Hepatocyte (in vitro differentiated cells): ENCODE measurements around the gene PCDH1.

ENCODE experiments used
- EZH2 ChIP-seq: fragments of 200-600 bp; sonication (generic); IDR thresholded peaks from 2 replicates; pipeline ENCODE4 v1.6.1; 2016; ENCODE audit warnings: antibody characterized with exemption, mild to moderate bottlenecking, borderline replicate concordance
- TF ChIP-seq, protein P1 (sequence below): fragments of 200-600 bp; sonication (generic); IDR thresholded peaks from 2 replicates; pipeline ENCODE4 v1.5.1; 2016; ENCODE audit warnings: antibody characterized with exemption, mild to moderate bottlenecking; ENCODE audit not compliant: poor library complexity

DNA sequence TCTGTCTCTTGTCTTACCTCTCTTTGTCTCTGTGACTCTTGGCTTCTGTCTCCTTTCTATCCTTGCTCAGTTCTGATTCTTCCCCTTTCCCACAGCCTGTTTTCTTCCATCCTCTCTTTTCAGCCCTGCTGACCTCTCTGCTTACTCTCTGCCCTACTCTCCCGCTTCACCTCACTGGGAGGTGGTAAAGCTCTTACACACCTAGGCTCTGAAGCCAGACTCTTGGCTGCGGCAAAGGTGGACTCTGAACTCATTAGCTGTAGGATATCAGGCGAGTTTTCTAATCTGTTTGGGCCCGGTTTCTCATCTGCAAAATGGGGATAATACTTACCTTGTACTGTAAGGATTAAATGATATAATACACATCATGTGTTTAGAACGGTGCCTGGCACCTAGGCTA, 11.1 kb downstream of the PCDH1 start:
- TF ChIP-seq, protein P1, sequence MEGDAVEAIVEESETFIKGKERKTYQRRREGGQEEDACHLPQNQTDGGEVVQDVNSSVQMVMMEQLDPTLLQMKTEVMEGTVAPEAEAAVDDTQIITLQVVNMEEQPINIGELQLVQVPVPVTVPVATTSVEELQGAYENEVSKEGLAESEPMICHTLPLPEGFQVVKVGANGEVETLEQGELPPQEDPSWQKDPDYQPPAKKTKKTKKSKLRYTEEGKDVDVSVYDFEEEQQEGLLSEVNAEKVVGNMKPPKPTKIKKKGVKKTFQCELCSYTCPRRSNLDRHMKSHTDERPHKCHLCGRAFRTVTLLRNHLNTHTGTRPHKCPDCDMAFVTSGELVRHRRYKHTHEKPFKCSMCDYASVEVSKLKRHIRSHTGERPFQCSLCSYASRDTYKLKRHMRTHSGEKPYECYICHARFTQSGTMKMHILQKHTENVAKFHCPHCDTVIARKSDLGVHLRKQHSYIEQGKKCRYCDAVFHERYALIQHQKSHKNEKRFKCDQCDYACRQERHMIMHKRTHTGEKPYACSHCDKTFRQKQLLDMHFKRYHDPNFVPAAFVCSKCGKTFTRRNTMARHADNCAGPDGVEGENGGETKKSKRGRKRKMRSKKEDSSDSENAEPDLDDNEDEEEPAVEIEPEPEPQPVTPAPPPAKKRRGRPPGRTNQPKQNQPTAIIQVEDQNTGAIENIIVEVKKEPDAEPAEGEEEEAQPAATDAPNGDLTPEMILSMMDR, result no peak
- no peak for TF ChIP-seq EZH2
